ENCODE results near the gene ZSCAN10.

ZSCAN10 gene

DNA sequence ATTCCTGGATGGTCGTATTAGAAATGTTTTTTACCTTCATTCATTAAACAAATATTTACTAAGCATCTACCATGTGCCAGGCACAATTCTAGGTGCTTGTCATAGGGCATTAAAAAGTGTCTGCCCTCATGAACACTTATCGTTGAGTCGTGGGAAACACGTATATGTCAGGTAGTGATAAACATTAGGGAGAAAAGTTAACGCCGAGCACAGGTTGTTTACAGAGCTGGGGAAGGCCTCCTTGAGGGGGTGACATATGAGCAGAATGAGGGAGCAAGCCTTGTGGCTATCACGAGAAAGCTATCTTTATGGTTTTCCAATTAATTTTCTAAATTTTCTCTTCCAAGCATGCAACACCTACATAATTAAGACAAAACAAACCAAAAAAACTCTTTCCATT lies 34.8 kb upstream of the ZSCAN10 start:
- no peak for DNase-seq

DNA sequence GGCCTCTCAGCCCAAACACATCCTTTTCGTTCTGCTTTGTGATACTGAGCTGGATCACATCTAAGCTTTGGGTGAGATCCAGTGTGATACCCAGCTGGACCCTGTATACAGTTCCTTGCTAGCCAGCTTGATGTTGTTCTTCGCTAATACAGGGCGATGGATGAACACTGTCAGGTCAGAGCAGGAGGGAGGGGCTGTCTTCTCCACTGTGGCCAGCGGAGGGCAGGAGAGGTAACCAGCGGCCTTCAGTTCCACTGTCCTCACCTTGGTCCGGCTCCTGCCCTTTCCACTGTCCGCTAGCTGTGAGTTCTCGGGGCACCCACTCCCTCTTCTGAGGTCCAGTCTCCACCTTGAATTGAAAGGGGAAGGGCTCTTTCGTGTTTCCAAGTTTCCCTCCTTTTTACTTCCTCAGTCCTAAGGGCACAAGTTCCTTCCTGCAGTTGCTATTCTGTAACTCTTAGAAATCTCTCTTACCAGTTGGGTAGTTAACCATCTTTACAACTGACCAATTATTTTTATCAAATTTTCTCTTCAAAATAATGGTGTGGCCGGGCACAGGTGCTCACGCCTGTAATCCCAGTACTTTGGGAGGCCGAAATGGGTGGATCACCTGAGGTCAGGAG lies 32.8 kb upstream of the ZSCAN10 start:
- DNase-seq = no peak

DNA sequence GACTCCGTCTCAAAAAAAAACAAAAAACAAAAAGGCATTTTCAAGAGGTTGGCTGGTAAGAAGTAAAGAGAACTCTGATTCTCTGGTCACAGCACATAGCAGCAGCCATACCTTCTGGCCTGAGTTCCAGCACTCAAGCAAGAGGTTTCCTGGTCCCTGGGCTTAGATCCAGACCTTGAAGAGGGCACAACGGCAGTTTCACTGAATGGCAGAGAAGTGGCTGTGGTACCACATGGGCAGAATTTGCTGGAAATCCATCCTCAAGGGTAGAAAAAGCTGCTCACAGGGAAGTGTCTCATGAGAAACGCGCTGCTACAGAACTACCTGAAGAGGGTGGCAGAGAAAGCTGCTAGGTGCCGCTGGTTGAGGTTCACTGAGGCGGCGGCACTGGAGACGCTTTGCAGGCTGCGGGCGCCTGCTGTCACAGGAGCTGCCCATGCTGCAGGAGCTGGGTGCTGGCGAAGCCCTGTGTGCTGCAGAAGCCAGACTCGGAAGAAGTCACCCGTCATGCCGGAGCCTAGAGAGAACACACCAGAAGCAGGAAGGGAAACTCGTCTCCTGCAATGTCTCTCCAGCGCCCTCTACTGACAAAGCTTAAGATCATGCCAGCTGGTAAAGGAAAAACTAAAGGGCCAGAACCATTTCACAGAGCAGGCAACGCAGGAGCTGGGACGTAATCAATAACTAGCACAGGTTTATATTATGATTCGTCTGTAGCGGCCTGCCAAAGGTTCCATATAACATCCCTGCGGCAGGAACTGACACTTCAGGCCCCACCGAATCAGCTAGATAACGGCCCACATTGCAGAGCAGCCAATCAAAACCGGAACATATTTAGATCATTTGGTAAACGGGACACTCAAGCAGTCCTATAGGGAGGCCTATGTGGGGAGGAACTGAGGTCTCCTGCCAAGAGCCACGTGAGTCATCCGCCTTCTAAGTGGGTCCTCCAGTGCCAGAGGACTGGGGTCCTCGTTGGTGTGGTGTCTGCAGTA lies 30.3 kb upstream of the ZSCAN10 start:
- DNase-seq = peak; percentile 5

DNA sequence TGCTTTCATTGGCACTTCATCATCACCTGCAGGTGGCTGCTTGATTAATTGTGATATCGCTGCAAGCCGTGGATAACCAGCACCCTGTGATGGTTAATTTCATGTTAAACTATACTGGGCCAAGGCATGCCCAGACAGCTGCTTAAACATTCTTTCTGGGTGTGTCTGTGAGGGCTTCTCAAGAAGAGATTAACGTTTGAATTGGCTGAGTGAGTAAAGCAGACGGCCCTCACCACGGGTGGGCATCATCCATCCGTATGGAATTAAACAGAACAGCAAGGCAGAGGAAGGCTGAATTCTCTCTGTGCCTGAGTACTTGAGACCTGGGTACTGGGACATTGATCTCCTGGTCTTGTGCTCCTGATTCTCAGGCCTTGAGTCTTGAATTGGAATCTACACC lies 28.7 kb upstream of the ZSCAN10 start:
- DNase-seq = no peak

DNA sequence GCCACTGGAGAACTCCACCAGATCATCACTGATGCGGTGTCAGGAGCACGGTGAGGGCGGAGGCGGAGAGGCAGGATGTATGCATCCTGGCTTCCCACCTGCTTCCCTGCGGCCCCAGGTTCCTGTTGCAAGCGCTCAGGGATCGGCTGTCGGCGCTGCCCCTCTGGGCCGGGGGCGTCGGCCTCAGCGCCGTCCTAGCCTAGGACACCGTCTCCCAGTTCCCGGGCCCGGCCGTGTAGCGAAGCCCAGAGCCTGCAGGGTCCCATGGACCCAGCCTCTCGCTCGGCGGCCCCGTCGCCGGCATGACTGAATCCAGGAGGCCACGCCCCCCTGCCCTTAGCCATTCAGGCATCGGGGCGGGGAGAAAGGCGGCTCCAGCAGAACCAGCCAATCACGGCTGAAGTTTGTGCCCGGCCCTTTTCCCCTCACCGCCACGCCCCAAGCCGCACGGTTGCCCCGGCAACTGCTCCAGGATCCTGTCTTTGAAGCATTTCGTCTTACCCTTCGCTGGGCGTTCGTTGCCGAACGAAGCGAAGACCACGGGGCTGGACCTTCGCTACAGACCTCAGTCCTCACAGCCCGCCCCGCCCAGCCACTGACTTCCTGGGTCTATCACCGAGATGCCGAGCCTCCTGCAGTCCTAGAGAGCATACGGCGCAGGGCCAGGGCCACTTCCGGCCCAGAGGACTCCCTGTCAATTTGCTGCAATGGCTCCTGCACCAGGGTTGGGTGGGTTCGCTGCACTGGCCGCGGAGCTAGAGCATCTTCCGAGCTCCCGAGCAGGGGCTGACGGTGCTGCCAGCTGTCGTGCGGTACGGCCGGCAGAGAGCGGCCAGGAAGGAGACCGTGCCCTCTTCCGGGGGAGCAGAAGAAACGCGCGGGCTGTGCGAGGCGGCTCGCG lies 25.1 kb upstream of the ZSCAN10 start:
- DNase-seq = peak; percentile 63

DNA sequence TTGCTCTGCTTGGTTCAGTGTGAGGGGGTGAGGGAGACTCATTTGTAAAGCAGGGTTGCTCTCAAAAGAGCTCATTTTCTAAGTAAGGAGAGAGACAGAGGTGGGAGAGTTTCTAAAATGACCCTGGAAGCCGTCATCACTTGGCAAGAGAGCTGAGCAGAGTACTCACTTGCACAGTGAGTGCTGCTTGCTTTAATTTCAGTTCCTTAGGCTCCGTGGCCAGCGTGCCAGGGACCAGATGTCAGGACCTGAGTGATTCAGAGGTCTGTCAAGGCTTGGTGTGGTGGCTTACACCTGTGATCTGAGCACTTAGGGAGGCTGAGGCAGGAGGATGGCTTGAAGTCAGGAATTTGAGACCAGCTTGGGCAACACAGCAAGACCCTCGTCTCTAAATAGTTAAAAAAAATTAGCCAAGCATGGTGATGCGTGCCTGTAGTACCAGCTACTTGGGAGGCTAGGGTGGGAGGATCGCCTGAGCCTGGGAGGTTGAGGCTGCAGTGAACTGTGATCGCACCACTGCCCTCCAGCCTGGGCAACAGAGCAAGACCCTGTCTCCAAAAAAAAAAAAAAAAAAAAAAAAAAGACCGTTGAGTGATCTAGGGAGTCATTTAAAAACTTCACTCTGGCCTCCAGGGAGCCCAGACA lies 24.0 kb upstream of the ZSCAN10 start:
- DNase-seq = no peak

DNA sequence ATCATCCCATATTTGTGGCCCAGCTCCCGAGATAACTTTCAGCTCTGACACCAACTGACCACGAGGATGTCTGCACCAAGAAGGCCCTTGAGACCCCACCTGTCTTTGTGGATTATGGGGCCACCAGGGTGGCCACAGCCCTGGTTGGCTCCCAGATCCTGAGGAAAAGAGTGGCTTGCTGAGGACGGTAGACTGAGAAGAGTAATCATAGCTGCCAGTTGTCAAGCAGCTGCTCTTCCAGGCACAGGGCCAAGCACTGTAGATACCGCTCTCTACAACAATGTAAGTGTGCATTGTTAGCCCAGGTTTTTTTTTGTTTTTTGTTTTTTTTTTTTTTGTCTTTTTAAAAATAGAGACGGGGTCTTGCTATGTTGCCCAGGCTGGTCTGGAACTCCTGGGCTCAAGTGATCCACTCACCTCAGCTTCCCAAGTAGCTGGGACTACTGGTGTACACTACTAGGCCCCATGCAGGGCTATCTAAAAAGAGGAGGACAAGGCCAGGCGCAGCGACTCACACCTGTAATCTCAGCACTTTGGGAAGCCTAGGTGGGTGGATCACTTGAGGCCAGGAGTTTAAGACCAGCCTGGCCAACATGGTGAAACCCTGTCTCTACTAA lies 22.9 kb upstream of the ZSCAN10 start:
- DNase-seq = no peak

DNA sequence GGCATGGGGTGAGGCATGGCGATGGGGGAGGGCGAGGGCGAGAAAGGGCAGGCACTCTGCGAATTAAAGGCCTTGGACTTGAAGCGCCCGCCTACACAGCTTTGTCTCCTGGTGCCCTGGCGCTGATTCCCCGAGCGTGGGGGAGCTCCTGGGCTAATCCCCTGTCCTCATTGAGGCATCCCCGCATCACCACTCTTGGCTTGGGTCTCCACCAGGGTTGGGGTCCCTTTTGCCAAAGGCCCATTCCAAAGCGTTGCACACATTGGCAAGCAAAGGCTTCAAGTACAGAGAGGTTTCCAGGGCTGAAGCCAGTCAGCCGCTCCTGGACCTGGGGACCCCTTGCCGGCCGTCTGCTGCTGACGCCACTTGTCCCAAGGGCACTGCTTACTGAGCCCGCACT lies 21.3 kb upstream of the ZSCAN10 start:
- DNase-seq = no peak

DNA sequence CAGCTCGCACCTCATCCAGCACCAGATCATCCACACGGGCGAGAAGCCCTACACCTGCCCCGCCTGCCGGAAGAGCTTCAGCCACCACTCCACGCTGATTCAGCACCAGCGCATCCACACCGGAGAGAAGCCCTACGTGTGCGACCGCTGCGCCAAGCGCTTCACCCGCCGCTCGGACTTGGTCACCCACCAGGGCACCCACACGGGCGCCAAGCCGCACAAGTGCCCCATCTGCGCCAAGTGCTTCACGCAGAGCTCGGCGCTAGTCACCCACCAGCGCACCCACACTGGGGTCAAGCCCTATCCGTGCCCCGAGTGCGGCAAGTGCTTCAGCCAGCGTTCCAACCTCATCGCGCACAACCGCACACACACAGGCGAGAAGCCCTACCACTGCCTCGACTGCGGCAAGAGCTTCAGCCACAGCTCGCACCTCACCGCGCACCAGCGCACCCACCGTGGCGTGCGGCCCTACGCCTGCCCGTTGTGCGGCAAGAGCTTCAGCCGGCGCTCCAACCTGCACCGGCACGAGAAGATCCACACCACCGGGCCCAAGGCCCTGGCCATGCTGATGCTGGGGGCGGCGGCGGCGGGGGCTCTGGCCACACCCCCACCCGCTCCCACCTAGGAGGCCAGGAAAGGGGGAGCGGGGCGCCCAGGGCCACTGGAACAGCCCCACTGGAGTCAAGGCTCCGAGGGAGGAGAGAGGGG lies 20.8 kb upstream of the ZSCAN10 start:
- no peak for DNase-seq

DNA sequence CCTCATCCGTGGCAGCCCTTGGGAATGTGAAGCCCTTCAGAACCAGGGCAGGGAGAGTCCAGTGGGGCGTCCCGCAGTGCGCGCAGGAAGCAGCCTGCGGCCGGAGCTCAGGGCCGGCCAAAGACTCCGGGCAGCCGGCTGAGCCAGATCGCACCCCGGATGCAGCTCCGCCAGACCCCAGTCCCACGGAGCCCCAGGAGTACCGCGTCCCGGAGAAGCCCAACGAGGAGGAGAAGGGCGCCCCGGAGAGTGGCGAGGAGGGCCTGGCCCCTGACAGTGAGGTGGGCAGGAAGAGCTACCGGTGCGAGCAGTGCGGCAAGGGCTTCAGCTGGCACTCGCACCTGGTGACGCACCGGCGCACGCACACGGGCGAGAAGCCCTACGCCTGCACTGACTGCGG lies 20.2 kb upstream of the ZSCAN10 start:
- no peak for DNase-seq

DNA sequence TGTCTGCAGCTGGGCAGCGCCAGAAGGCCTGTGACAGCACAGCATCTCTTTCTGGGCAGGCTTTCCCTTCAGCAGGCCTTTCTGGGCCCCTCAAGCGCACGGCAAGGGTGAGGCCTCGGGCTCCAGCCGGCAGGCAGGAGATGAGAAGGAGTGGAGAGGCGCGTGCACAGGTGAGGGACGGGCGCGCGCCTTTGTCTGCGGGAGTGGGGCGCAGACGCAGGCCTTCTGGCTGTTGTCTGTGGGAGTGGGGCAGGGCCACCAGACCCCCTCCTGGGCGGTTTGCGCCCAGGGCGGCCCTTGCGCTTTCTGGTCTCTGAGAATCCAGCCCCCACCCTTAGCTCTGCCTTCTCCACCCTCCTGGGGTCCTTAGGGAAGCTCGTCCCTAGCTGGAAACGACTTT lies 19.8 kb upstream of the ZSCAN10 start:
- DNase-seq = no peak

DNA sequence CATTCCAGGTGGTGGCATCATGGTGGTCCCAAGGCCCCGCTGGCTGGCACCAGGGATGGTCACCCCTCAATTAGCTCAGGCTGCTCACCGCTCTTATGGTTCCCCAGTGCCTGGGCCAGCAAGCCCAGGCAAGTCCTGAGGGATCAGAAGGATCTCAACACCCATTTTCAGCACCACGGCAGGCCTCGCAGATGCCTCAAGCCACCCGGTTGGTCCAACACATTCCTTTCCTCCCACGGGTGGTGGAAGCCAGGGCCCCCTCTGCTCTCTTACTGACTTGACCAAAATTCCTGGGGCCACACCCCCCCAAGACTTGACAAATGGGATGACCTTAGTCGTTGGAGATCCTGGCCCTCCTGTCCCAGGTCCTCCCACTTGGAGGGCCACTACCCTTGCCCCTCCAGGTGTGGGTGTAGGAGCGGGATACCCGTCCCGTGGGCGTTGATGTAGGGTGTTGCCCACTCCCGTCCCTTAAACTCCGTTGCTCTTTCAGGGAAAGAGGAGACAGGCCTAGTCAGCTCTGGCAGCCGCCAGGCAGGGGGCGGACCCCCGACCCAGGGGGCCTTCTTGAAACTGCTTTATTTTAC lies 19.2 kb upstream of the ZSCAN10 start:
- no peak for DNase-seq

DNA sequence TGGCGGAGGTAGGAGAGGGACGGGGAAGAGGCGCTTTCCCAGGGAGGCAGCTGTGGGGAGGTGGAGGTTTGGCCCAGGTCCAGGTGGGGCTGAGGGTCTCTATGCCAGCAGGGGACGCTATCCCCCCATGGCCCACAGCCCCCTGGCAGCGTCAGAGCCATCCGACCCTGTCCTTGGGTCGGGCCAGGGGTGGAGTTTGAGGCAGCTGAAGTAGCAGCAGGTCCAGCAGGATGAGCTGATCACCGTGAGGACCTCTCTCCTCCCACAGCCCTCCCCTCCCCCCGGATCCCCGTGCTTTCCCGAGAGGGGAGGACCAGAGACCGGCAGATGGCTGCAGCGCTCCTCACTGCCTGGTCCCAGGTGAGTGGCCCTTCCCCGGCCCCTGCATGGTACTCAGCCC lies 16.5 kb upstream of the ZSCAN10 start:
- DNase-seq = no peak

DNA sequence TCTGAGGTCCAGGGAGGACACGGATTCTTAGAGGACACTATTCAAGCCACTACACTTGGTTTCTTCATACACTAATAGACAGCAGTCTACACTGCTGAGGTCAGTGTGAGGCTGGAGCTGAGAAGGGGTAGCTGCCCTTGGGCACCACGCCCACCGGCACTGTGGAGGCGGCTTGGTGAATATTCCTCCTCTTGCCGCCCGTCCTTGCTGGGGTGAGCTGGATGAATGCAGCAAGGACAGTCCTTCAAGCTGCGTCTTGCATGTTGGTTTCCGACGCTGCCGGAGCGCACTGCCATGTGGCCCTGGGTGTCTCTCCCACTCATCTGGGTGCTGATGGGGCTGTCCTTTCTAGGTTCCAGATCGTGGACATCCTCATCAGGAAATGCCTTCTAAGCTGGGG lies 15.9 kb upstream of the ZSCAN10 start:
- DNase-seq = no peak

DNA sequence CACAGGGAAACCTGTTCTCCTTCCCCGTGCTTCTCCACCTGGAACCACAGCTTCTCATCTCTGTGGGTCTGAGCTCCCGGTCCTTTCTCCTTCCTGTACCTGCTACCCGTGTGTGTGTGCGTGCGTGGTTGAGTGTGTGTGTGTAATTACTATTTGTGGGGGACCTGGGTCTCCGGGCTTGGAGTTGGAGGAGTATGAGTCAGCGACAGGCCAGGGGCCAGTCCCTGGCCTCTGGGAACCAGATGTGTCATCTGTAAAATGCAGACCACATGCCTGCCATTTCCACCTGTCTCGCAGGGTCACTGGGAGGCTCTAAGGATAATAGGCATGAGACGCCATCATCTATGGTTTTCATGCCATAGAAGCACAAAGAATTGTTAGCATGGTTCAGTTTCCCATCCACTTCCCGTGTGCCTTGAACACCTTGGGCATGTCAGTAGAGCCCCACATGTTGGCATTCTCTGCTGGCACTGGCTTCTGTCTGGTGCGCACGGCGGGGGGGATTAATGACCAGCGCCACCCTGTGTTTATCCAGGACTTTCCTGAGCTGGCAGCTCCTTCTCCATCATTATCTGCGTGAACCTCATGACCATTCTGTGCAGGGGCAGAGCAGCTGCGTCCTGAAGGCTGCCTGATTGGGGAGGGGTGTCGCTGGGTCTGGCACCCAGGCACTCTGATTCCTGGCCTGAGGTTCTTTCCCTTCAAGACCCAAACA lies 14.8 kb upstream of the ZSCAN10 start:
- no peak for DNase-seq

DNA sequence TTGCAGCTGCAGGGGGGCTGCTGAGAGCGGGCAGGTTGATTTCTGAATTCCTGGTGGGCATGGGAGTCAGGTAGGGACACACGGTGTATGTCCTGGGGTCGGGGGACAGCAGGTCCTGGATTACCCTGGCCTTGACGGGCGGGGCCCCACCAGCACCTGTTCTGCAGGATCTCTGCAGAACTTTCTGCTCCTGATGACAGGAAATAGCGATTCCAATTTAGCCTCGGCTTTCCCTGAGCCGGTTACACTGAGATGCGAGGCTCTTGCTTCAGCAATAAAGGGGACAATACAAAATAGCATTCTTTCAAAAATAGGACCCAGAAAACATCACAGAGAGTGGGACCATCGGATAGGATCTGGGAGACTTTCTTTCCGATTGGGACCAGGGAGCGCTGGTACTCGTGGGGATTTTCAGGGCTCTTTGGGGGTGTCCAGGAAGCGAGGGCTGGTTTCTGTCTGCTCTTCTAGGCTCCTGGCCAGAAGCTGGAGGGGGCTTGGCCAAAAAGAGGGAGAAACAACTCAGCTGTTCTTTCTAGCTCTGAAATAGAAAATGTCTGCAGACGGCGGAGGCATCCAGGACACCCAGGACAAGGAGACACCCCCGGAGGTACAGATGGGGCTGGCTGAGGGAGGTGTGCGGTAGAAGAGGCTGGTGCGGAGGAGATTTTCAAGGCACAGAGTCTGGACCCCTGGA lies 13.9 kb upstream of the ZSCAN10 start:
- DNase-seq = no peak

DNA sequence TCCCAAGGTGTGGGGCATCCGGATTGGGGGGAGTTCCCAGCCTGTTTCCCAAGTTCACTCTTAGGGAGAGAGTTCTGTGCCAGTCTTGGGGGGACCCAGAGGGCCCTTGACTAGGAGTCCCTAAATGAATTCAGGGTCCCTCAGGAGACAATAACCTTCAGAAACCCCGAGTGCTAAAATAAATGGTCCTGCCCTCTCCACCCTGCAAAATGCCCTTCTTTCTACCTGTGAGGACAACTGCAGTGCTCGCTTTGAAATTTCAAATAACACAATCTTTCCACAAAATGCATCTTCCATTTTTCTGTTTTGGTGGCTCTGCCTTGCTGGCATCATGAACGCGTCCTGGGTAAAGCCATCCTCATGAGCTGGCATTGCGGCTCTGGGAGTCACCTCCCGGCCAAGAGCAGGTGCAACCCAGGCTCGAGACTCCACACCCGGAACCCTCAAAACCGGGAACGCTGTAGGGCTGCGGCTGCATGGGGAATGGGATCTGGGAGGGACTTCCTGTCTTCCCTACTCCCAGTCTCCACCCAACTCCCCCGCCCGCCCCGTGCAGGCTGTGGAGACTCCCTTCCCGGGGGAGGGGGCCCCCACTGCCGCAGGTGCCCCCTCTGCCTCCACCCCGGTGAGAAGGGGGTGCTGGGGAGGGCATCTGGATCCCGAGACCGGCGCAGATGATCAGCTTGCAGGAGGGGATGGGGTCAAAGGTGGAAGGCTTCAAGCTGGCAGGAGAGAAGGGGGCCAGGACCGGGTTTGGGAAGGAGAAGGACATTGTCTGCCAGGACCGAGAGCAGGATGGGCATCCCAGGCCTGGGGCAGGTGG lies 13.2 kb upstream of the ZSCAN10 start, which contains the start of gene ZNF205:
ZNF205 (plus strand) TSS at position 529 of the 823 bp plus-strand sequence. CDS start 845 bp downstream, outside the sequence.
- DNase-seq = no peak

DNA sequence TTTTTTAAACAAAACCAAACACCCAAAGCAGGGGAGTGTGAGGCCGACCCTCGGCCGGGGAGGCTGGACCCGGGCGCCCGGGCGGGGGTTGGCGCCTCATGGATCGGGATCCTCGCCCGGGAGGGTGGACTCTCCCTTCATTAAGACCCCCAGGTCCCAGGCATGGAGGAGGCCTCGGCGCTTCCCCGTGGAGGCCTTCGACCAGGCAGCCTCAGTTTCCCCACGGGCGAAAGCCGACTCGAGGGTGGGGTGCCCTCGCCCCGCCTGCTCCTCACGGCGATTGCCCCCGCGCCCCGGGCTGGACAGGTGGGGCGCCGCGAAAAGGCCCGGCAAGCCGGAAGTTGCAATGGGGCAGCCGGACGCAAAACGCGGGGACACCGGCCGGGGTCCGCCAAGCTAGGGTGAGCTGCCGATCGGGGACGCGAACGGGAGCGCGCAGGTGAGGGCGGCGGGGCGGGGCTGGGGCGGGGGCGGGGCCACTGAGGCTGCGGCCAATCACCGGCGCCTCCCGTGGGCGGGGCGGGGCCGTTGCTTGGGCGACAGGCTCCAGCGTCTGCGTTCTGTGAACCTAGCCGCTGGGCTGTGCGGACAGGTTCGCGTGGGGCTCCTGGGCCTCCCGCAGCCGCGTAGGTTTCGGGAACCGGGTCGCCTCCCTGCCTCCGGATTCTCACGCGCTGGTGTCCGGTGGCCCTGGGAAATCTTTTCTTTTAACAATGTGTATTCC lies 7.3 kb upstream of the ZSCAN10 start:
- peak; percentile 41 for DNase-seq

Data from NCI-H1048 (cell line).